GM20431 (cell line): ENCODE measurements around the gene EWSR1.

Experiments
- in situ Hi-C: fragments of 300-500 bp; cut with MseI, MboI; formaldehyde crosslinking; loops from one replicate; pipeline ENCODE4 v1.15.0; 2020; ENCODE audit warnings: low sequenced_read_pairs; ENCODE audit not compliant: unreplicated experiment

Gene EWSR1

DNA sequence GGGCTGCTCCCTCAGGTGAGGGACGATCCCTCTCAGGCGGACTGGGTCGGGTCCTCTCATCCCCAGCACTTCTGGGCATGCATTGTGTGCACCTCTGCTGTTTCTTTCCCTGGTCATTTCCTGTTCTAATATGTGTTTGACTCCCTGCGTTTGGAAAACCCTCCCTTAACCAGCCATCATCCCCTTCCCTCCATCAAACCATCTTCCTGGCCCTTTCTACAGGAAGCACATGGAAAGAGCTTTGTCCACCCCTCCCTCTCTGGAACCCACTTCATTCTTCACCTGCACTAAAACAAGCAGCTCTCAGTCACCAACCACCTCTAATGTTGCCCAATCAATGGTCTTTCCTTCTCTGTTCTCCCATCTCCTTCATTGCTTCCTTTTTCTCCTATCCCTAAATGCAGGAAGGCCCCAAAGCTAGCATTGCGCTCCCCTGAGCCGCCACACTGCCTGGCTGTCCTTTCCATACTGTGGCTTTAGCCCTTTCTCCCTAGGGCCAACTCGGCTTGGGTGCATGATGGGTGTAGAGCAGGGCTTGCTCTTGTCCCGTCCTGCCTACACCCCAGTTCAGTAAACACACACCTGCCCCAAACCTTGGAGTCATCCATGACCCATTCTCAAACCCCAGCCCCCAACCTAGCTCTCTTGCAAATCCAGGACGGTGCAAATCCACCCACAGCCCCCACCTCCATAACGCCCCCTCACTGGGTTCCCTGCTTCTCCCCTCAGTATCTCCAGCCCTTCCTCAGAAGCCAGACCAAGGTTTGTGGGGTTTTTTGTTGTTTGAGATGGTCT, 32.9 kb downstream of the EWSR1 start:
- in situ Hi-C loops, result no loop called here

DNA sequence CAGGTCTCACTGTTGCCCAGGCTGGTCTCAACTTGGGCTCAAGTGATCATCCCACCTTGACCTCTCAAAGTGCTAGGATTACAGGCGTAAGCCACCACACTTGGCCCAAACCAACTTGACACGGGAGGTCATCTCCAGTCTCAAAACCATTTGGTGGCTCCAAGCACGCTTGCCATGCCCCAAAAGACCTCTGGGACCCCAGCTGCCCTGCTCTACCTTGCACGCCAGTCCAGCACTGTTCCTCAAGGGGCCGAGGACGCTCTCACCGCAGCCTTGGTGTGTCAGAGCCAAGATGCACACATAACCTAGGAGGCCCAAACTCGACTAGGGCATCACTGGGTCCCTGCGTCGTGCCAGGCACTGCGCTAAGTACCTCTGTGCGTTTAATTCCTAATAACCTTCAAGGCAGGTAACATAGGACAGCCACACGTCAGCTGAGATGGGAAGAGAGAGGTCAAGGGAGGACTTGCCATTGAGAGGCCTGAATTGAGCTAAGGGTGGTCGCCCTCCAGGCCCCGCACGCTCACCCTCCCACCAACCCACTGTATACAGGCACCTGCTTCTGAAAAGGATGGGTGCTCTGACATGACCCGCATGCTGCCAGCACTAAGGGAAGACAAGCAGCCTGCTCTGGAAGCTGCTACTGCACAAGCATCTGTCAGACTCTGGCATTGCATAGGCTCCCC, 33.8 kb downstream of the EWSR1 start:
- in situ Hi-C loops, result no loop called here

DNA sequence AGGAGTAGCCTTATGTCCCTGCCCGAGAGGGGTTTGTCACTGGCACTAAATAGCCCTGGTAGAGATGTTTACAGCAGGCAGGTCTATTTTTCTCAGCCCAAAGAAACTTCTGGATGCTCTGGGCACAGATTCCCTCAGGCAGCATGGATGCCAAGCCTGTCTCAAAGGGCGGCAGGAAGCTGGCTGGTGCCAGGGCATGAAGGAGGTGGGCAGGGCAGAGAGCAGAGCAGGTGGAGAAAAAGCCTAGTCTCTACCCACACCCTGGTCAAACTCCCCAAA, 34.3 kb downstream of the EWSR1 start:
- in situ Hi-C loops, result no loop called here

DNA sequence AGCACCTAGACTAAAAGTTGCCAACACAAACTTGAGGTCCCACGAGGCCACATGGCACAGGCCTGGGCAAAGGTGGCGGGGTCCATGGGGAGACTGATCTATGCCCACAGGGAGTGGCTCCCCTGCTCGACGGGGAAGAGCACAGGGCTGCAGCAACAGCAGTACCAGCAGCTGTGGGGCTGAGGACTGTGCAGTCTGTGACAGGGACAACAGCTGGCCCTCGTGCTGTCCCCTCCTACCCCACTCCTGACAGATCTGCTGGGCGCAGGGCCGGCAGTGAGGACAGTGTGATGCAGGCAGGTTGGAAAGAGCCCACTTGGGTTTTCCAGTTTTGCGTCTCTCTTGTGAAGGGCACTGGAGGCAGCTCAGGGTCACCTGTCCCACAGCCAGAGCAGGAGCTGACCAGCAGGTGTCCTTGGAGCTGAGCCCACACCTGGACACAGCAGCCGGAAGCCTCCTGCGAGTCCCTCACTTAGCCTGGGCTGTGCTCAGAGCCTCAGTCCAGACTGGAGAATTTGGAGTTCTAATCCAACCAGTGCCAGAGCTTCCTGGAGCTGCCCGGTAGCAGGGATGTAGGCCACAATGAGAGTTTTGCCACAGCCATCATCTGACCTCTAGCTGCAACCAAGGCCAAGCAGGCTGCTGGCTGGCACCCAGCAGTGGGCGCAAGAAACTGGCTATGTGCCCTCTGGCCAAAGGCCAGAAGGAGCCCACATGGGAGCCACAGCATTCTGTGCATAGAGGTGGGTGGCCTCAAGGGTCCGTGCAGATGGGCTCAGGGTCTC, 34.8 kb downstream of the EWSR1 start:
- in situ Hi-C loops, result no loop called here

DNA sequence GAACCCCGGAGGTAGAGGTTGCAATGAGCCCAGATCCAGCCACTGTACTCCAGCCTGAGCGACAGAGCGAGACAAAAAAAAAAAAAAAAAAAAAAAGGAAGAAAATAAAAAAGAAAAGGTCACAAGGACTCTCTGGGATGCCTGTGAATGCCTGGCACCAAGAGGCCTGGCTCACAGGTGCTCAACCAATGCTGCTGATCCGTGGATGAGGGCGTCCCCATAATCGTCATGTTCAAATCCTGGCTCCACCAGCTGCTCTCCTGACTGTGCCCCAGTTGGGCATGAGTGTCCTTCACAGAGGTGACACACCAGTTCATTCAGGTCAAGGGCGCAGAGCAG, 37.7 kb downstream of the EWSR1 start:
- in situ Hi-C loops, result no loop called here

DNA sequence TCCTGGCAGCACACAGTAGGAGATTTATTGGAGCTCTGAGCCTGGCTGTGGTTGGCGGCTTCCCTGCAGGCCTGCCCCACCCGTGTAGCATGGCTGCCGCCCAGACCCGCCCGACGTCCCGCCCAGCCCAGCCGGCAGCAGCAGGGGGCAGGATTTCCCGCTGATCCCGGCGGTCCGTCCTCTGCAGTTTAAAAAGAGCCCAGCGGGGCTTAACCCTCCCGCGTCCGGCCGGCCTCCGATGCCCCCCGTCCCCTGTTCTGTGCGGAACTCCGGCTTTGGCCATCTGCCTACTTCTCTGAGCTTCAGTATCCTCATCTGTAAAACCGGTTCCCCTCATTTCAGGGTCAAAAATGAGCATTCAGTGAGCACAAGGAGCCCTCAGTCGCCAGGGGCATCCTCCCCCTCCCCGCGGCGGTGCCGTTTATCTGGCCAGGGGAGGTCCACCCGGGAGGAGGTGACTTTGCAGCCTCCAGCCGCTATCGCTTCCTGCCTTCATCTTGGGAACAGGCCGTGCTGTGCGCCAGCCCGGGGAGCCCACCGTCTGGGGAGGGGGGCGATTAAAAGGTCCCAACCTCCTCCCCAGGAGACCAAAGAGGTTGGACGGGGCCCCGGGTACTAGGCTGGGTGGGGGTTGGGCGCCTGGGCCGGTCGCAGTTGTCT, 38.2 kb downstream of the EWSR1 start, which contains the start of gene GAS2L1:
TSS of gene GAS2L1 (plus strand) at position 476 of the 660 bp plus-strand sequence. CDS start 1,456 bp downstream, outside the sequence.
- in situ Hi-C loops, result no loop called here

DNA sequence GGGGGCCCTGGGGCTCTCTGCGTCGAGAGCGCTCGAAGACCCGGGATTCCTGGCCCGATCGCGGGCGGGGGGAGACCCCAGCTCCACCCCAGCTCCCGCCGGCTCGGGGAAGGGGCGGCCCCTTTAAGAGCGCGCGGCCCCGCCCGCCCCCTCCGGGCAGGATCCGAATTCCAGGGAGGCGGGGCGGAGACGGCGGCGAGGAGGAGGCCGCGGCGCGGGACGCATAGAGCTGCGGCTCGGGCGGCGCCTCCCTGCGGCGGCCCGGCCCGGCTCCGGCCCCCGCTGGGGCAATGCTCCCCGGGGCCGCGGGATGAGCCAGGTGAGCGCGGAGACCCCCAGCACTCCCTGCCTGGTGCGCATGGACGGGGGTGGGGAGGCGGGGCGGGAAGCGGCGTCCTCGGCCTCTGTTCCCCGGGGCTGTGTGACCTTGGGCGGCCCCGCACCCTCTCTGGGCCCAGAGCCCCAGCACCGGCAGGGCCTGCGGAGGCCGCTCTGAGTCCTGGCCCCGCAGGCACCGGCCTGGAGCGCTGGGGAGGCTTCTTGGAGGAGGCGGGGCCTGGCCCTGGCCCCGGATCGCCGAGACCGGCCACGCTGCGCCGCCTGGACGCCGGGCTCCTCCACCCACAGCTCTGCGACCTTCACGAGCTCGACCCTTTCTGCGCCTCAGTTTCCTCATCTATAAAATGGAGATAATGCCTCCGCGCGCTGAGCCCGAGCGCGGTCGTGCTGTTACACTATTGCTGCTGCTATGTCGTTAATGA, 38.9 kb downstream of the EWSR1 start:
- in situ Hi-C loops, result no loop called here

DNA sequence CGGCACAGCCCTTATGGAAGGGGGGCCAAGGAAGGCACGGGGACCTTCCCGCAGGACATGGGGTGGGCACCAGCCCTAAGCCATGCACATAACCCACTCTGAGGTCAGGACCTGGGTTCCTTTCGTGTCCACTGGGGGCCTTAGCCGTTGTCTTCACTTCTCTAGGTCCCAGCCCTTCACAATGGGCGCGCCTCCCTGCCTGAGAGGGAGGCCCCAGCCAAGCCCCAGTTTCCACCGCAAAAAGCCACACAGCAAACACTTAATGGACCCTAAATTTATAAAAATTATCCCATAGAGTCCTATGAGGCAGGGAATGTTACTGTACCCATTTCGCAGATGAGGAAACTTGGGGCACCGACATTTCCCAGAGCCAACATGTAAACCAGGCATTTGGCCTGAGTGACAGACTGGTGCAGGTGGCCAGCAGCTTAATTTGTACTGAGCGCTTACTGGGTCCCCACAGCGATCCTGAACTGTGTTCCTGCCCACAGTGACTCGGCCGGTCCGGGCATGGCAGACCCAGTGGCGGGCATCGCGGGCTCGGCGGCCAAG, 39.6 kb downstream of the EWSR1 start:
- in situ Hi-C loops, result no loop called here

DNA sequence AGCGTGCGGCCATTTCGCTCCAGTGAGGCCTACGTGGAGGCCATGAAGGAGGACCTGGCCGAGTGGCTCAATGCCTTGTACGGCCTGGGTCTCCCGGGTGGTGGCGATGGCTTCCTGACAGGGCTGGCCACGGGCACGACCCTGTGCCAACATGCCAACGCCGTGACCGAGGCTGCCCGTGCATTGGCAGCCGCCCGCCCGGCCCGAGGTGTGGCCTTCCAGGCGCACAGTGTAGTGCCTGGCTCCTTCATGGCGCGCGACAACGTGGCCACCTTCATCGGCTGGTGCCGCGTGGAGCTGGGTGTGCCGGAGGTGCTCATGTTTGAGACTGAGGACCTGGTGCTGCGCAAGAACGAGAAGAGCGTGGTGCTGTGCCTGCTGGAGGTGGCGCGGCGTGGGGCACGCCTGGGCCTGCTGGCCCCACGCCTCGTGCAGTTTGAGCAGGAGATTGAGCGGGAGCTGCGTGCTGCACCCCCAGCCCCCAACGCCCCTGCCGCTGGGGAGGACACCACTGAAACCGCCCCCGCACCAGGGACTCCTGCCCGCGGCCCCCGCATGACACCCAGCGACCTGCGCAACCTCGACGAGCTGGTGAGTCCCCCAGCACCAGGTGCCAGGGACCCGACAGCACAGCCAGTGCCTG, 40.2 kb downstream of the EWSR1 start:
- in situ Hi-C loops, result no loop called here

DNA sequence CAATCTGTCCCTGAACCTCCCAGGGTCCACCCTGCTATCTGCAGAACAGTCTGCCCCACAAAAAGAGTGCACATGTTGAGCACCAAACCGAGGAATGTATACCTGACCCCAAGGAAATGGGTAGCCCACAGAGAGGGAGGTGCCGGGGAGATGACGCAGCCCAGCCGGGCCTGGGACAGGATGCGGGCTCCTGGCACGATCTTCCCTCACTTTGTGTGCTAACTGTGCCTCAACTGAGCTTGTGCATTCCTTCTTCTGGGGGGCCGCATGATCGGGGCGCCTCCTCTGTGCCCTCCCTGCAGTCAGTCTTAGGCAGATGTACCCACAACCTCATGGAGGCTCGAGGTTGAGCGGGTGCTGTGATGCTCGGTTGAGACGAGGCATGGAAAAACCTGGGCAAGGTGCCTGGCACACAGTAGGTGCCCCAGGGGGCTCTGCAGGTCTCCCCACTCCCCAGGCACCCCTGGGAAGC, 40.8 kb downstream of the EWSR1 start:
- in situ Hi-C loops, result no loop called here

DNA sequence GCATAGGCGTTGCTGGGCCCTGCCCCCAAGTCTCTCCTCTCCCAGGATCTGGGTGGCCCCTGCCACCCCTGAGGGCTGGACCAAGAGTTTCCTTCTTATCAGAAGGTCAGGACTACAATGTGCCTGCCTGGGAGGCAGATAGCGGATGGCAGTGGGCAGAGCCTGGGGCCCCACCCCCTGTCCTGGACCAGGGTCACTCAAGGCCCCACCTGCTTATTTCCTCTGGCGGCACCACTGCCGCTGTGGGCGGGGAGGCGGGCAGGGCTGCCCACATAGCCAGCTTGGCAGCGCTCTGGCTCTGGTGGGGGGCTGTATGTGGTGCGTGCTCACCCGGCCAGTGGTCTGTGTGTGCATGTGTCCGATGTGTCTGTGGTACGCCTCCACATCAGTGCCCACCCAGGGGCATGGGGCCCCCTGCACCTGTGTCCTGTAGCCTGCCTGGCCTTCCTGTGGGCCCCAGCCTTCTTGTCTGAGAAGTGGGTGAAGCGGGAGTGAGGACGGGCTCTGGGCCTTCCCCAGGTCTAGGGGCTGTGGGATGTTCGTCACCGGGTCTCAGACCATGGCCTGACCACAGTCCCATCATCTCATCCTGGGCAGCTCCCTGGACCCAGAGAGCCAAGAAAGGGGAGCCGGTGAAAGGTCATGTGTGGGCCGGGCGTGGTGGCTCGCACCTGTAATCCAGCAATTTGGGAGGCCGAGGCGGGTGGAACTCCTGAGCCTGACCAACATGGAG, 41.4 kb downstream of the EWSR1 start:
- in situ Hi-C loops, result no loop called here

DNA sequence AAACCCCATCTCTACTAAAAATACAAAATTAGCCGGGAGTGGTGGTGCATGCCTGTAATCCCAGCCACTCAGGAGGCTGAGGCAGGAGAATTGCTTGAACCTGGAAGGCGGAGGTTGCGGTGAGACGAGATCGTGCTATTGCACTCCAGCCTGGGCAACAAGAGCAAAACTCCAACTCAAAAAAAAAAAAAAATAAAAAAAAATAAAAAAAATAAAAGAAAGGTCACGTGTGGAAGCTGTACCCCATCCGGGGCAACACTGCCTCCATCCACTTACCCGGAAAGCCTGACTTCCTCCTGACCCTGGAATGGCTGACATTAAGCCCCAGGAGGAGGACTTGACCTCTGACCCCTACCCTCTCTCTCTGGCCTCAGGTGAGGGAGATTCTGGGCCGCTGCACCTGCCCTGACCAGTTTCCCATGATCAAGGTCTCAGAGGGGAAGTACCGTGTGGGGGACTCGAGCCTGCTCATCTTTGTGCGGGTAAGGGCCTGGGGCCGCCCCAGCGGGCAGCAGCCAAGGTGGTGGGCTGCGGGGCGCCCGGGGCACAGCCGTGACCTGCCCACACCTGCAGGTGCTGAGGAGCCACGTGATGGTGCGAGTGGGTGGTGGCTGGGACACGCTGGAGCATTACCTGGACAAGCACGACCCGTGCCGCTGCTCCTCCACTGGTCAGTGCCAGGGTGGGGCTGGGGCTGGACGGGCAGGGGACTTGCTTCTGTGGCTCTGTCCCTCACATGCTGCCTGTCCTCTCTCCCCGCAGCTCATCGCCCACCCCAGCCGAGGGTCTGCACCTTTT, 42.2 kb downstream of the EWSR1 start:
- in situ Hi-C loops, result no loop called here

DNA sequence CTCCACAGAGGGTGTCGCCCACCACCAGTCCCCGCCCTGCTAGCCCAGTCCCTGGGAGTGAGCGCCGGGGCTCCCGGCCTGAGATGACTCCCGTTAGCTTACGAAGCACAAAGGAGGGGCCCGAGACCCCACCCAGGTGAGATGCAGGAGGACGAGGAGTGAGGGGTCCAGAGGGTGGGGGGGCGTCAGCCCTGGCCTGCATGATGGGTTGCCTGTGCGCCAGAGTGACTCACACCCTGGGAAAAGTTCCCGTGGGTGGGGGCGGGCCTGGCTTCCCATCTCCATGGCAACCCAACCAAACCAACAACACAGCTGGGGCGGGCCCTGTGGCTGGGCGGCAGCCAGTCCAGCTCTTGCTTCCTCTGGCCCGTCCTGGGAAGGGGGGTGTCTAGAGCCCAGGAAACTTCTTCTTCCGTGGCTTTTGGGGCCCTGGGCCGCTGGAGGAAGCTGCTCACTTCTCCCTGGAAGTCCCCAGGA, 42.8 kb downstream of the EWSR1 start:
- in situ Hi-C loops, result no loop called here

DNA sequence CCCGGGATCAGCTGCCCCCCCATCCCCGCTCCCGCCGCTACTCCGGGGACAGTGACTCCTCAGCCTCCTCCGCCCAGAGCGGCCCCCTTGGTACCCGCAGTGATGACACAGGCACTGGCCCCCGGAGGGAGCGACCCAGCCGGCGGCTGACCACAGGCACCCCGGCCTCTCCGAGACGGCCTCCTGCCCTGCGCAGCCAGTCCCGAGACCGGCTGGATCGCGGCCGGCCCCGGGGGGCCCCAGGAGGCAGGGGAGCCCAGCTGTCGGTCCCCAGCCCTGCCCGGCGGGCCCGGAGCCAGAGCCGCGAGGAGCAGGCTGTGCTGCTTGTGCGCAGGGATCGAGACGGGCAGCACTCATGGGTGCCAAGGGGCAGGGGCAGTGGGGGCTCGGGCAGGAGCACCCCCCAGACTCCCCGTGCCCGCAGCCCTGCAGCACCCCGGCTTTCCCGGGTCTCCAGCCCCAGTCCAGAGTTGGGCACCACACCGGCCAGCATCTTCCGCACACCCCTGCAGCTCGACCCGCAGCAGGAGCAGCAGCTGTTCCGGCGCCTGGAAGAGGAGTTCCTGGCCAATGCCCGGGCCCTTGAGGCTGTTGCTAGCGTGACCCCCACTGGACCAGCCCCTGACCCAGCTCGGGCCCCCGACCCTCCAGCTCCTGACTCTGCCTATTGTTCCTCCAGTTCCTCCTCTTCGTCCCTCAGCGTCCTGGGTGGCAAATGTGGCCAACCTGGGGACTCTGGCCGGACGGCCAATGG, 43.6 kb downstream of the EWSR1 start:
- in situ Hi-C loops, result no loop called here

DNA sequence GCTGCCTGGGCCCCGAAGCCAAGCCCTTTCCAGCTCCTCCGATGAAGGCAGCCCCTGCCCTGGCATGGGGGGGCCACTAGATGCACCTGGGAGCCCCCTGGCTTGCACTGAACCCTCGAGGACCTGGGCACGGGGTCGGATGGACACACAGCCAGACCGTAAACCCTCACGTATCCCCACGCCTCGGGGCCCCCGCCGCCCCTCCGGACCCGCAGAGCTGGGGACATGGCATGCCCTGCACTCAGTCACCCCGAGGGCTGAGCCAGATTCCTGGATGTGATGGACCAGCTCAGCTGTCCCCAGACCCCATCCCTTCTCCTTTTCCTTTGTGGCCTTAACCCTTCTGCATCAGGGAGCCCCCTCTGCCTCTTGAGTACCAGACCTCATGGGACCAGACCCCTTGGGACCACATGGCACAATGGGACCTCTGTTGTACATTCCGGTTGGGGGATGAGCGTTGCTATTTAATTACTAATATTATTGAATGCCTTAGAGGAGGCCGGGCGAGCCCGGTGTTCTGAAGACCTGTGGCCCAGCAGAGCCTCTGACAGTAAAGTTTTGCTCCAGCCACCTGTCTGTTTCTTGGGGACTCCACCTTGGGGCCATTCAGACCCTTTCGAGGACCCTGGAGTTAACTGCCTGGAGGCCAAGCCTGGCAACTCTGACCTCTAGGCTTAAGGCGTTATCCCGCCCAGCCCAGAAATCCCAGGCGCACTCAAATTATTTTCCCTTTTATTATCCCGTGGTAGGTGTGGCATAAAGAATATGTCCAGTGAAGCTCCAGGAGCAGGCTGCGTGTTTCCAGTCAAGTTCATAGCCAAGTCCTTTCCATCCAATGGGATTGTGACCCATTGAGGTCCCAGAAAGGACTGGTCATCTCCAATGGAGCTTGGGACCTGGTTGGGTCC, 44.4 kb downstream of the EWSR1 start:
- in situ Hi-C loops, result no loop called here

DNA sequence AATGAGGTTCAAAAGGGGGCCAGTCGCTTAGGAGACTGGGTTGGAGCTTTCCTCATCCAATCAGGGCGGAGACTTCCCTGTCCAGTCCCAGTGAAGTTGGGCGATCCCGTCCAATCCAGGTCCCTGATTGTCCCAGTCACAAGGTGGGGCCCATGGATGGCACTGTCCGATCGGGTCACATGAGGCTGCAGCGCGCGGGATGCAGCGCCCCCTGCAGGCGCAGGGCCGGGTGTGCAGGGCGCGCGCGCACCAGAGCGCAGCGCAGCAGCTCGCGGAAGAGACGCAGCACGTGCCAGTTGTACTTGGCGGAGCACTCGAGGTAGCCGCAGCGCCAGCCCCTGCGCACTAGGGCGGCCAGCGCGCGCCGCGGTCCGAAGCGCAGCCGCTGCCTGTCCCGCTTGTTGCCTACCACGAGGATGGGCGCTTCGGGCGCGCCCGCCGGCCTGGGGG, 45.1 kb downstream of the EWSR1 start:
- in situ Hi-C loops, result no loop called here
